ENCODE data around the gene MAP2. TPM values are rescaled to one million over a fixed set of nuclear protein-coding genes. Genes with fewer than 3 reads are reported as not detected.

MAP2 gene
- total RNA-seq, 1 experiment from 2014 or later, result 1.5 TPM

DNA sequence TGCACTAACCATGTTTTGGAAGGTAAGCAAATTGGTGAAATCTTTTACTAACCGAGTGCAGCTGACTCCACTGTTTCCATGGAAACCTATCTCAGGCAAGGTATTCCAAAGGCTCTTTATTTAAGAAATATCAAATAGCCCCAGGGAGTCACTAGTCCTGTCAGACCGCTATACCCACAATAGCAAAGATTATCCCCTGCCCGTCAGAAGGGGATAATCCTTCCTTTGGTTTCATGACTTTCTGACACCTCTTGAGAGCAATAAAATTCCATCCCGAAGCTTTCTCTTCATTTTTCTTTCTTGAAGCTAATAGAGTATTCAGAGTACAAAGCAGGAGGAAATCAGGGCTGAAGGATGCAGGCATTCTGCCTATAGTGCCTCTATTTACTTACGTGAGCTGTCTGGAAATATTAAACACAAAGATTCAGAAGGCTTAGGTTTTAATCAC is 34.7 kb upstream of the MAP2 start:
- Histone ChIP-seq H3K27me3 (ENCODE audit: low read length) (no peaks in the 10 kb centered on the region), H2AFZ (ENCODE audit: low read length) (no peak overlapping the region), H3K9me2 (replicated peaks; ENCODE audit: insufficient read depth, low read length) (no peaks in the 10 kb centered on the region), H3K36me3 (ENCODE audit: insufficient read depth, low read length) (no peaks in the 10 kb centered on the region), H3K9me3 (ENCODE audit: low read length) (no peaks in the 10 kb centered on the region), H3K4me1 (ENCODE audit: low read length) (no peaks in the 10 kb centered on the region), H3K4me3 (ENCODE audit: low read length) (no peak overlapping the region), H3K79me2 (ENCODE audit: low read length) (no peaks in the 10 kb centered on the region), H4K20me1 (ENCODE audit: insufficient read depth, low read depth, low read length) (no peaks in the 10 kb centered on the region), H3K9ac (ENCODE audit: low read length) (no peak overlapping the region), H3K4me2 (ENCODE audit: low read depth, low read length, poor library complexity, severe bottlenecking) (no peak overlapping the region), H3K27ac (ENCODE audit: low read length) (no peak overlapping the region)
- DNase-seq, result no peak

- Histone ChIP-seq H3K27me3 (ENCODE audit: low read length) (no peaks in the 10 kb centered on the region), H3K36me3 (ENCODE audit: insufficient read depth, low read length) (no peaks in the 10 kb centered on the region), H3K4me2 (ENCODE audit: low read depth, low read length, poor library complexity, severe bottlenecking) (no peak overlapping the region), H3K9me3 (ENCODE audit: low read length) (no peaks in the 10 kb centered on the region), H4K20me1 (ENCODE audit: insufficient read depth, low read depth, low read length) (no peaks in the 10 kb centered on the region), H3K27ac (ENCODE audit: low read length) (no peak overlapping the region), H3K9ac (ENCODE audit: low read length) (no peak overlapping the region), H3K9me2 (replicated peaks; ENCODE audit: insufficient read depth, low read length) (no peaks in the 10 kb centered on the region), H3K4me1 (ENCODE audit: low read length) (no peaks in the 10 kb centered on the region), H2AFZ (ENCODE audit: low read length) (no peak overlapping the region), H3K79me2 (ENCODE audit: low read length) (no peaks in the 10 kb centered on the region), H3K4me3 (ENCODE audit: low read length) (no peak overlapping the region)
- DNase-seq, result no peak
These were observed 33.0 kb upstream of the MAP2 start for GRCh38 chr2:209390839-209391238.

GRCh38 chr2:209391776-209392401 is 32.0 kb upstream of the MAP2 start:
- H3K27me3 ChIP-seq (ENCODE audit: low read length), result no peaks in the 10 kb centered on the region
- no peaks in the 10 kb centered on the region for H3K36me3 ChIP-seq (ENCODE audit: insufficient read depth, low read length)
- H3K4me2 ChIP-seq (ENCODE audit: low read depth, low read length, poor library complexity, severe bottlenecking), result no peak overlapping the region
- no peak overlapping the region for H3K9ac ChIP-seq (ENCODE audit: low read length)
- no peaks in the 10 kb centered on the region for H4K20me1 ChIP-seq (ENCODE audit: insufficient read depth, low read depth, low read length)
- no peaks in the 10 kb centered on the region for H3K79me2 ChIP-seq (ENCODE audit: low read length)
- no peaks in the 10 kb centered on the region for H3K9me2 ChIP-seq (replicated peaks; ENCODE audit: insufficient read depth, low read length)
- no peak overlapping the region for H2AFZ ChIP-seq (ENCODE audit: low read length)
- no peak overlapping the region for H3K4me3 ChIP-seq (ENCODE audit: low read length)
- no peaks in the 10 kb centered on the region for H3K4me1 ChIP-seq (ENCODE audit: low read length)
- no peak for DNase-seq
- H3K27ac ChIP-seq (ENCODE audit: low read length), result no peak overlapping the region
- H3K9me3 ChIP-seq (ENCODE audit: low read length), result no peaks in the 10 kb centered on the region

GRCh38 chr2:209395229-209395628 is 28.6 kb upstream of the MAP2 start:
- DNase-seq, result no peak
- H3K27me3 ChIP-seq (ENCODE audit: low read length), result no peaks in the 10 kb centered on the region
- no peaks in the 10 kb centered on the region for H3K4me1 ChIP-seq (ENCODE audit: low read length)
- H3K4me2 ChIP-seq (ENCODE audit: low read depth, low read length, poor library complexity, severe bottlenecking), result no peak overlapping the region
- H2AFZ ChIP-seq (ENCODE audit: low read length), result no peak overlapping the region
- no peaks in the 10 kb centered on the region for H3K9me3 ChIP-seq (ENCODE audit: low read length)
- no peak overlapping the region for H3K27ac ChIP-seq (ENCODE audit: low read length)
- no peaks in the 10 kb centered on the region for H3K79me2 ChIP-seq (ENCODE audit: low read length)
- H3K9me2 ChIP-seq (replicated peaks; ENCODE audit: insufficient read depth, low read length), result no peaks in the 10 kb centered on the region
- no peak overlapping the region for H3K4me3 ChIP-seq (ENCODE audit: low read length)
- H3K36me3 ChIP-seq (ENCODE audit: insufficient read depth, low read length), result no peaks in the 10 kb centered on the region
- H3K9ac ChIP-seq (ENCODE audit: low read length), result no peak overlapping the region
- H4K20me1 ChIP-seq (ENCODE audit: insufficient read depth, low read depth, low read length), result no peaks in the 10 kb centered on the region

- H4K20me1 ChIP-seq (ENCODE audit: insufficient read depth, low read depth, low read length), result no peaks in the 10 kb centered on the region
- no peak overlapping the region for H3K9ac ChIP-seq (ENCODE audit: low read length)
- no peaks in the 10 kb centered on the region for H3K36me3 ChIP-seq (ENCODE audit: insufficient read depth, low read length)
- H3K27me3 ChIP-seq (ENCODE audit: low read length), result no peaks in the 10 kb centered on the region
- no peaks in the 10 kb centered on the region for H3K79me2 ChIP-seq (ENCODE audit: low read length)
- DNase-seq, result no peak
- no peak overlapping the region for H3K4me2 ChIP-seq (ENCODE audit: low read depth, low read length, poor library complexity, severe bottlenecking)
- no peak overlapping the region for H3K4me3 ChIP-seq (ENCODE audit: low read length)
- H3K9me3 ChIP-seq (ENCODE audit: low read length), result no peaks in the 10 kb centered on the region
- no peak overlapping the region for H2AFZ ChIP-seq (ENCODE audit: low read length)
- H3K4me1 ChIP-seq (ENCODE audit: low read length), result no peaks in the 10 kb centered on the region
- no peaks in the 10 kb centered on the region for H3K9me2 ChIP-seq (replicated peaks; ENCODE audit: insufficient read depth, low read length)
- no peak overlapping the region for H3K27ac ChIP-seq (ENCODE audit: low read length)
These were observed 28.2 kb upstream of the MAP2 start for GRCh38 chr2:209395652-209396051.

DNA sequence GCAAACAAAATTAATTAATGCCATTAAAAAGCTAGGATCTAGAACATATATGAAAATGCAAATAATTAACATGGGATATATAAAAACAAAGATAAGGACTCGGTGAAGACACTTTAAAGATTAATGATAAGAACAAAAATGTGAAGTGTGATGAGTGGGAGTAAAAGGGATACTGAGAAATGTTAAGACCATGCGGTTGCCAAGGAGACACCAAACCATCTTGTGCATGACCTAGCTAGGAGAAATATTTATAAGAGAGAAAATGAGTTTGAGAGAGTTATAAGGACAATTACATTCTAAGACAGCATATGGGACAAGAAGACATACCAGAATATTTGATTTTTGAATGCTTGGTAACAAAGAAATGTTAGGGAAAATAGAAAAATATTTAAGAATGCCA is 25.4 kb upstream of the MAP2 start:
- H4K20me1 ChIP-seq (ENCODE audit: insufficient read depth, low read depth, low read length), result no peaks in the 10 kb centered on the region
- H3K36me3 ChIP-seq (ENCODE audit: insufficient read depth, low read length), result no peaks in the 10 kb centered on the region
- H3K9me2 ChIP-seq (replicated peaks; ENCODE audit: insufficient read depth, low read length), result no peaks in the 10 kb centered on the region
- no peaks in the 10 kb centered on the region for H3K4me1 ChIP-seq (ENCODE audit: low read length)
- H3K27ac ChIP-seq (ENCODE audit: low read length), result no peak overlapping the region
- H3K9ac ChIP-seq (ENCODE audit: low read length), result no peak overlapping the region
- no peaks in the 10 kb centered on the region for H3K27me3 ChIP-seq (ENCODE audit: low read length)
- H3K79me2 ChIP-seq (ENCODE audit: low read length), result no peaks in the 10 kb centered on the region
- DNase-seq, result no peak
- H3K4me2 ChIP-seq (ENCODE audit: low read depth, low read length, poor library complexity, severe bottlenecking), result no peak overlapping the region
- no peak overlapping the region for H2AFZ ChIP-seq (ENCODE audit: low read length)
- no peaks in the 10 kb centered on the region for H3K9me3 ChIP-seq (ENCODE audit: low read length)
- no peak overlapping the region for H3K4me3 ChIP-seq (ENCODE audit: low read length)

- Histone ChIP-seq H3K9me2 (replicated peaks; ENCODE audit: insufficient read depth, low read length) (no peaks in the 10 kb centered on the region), H3K9me3 (ENCODE audit: low read length) (no peaks in the 10 kb centered on the region), H3K4me3 (ENCODE audit: low read length) (no peak overlapping the region), H3K27me3 (ENCODE audit: low read length) (no peaks in the 10 kb centered on the region), H3K79me2 (ENCODE audit: low read length) (no peaks in the 10 kb centered on the region), H3K4me2 (ENCODE audit: low read depth, low read length, poor library complexity, severe bottlenecking) (no peak overlapping the region), H4K20me1 (ENCODE audit: insufficient read depth, low read depth, low read length) (no peaks in the 10 kb centered on the region), H3K9ac (ENCODE audit: low read length) (no peak overlapping the region), H3K27ac (ENCODE audit: low read length) (no peak overlapping the region), H3K4me1 (ENCODE audit: low read length) (no peaks in the 10 kb centered on the region), H2AFZ (ENCODE audit: low read length) (no peak overlapping the region), H3K36me3 (ENCODE audit: insufficient read depth, low read length) (no peaks in the 10 kb centered on the region)
- no peak for DNase-seq
These were observed 22.1 kb upstream of the MAP2 start for GRCh38 chr2:209401788-209402187.

- no peak overlapping the region for H3K4me2 ChIP-seq (ENCODE audit: low read depth, low read length, poor library complexity, severe bottlenecking)
- H3K4me3 ChIP-seq (ENCODE audit: low read length), result no peak overlapping the region
- H3K9me3 ChIP-seq (ENCODE audit: low read length), result no peaks in the 10 kb centered on the region; the same call in 1 of the 2 replicates
- no peaks in the 10 kb centered on the region for H3K4me1 ChIP-seq (ENCODE audit: low read length)
- no peak overlapping the region for H3K9ac ChIP-seq (ENCODE audit: low read length)
- H2AFZ ChIP-seq (ENCODE audit: low read length), result no peak overlapping the region
- H3K27ac ChIP-seq (ENCODE audit: low read length), result no peak overlapping the region
- H4K20me1 ChIP-seq (ENCODE audit: insufficient read depth, low read depth, low read length), result no peaks in the 10 kb centered on the region
- H3K79me2 ChIP-seq (ENCODE audit: low read length), result no peaks in the 10 kb centered on the region
- DNase-seq, result no peak
- no peaks in the 10 kb centered on the region for H3K27me3 ChIP-seq (ENCODE audit: low read length)
- no peaks in the 10 kb centered on the region for H3K9me2 ChIP-seq (replicated peaks; ENCODE audit: insufficient read depth, low read length)
- no peaks in the 10 kb centered on the region for H3K36me3 ChIP-seq (ENCODE audit: insufficient read depth, low read length)
These were observed 12.6 kb upstream of the MAP2 start for GRCh38 chr2:209411296-209411695.

Data from Karpas-422 (cell line).